Activated T-helper 1 cell treated with anti-CD3 and anti-CD28 coated beads, Interleukin-12 subunit alpha, Interleukin-12 subunit beta, Interleukin-2, Interleukin-4 antibody, amounts not matched to agents 30 ng/mL and 10 ng/mL and 1 ng/mL, durations not matched to agents 14 hours and 24 hours and 36 hours (primary cell): ENCODE measurements around the gene RPRD1B. TPM values are rescaled to one million over a fixed set of nuclear protein-coding genes. Genes with fewer than 3 reads are reported as not detected.

Source experiments
- DNase-seq: peaks from one replicate; pipeline ENCODE4 v3.0.0; 2021; ENCODE audit warnings: low spot score
- H3K27ac Mint-ChIP-seq: one replicate; pipeline ENCODE4 v1.8.0; 2021; ENCODE audit warnings: mild to moderate bottlenecking, mixed read lengths
- H3K27me3 Mint-ChIP-seq: one replicate; pipeline ENCODE4 v1.8.0; 2022; ENCODE audit warnings: mild to moderate bottlenecking, moderate library complexity, mixed read lengths; ENCODE audit not compliant: insufficient read depth
- H3K36me3 Mint-ChIP-seq: one replicate; pipeline ENCODE4 v1.8.0; 2021; ENCODE audit warnings: low read depth, mixed read lengths
- H3K4me1 Mint-ChIP-seq: one replicate; pipeline ENCODE4 v1.8.0; 2021; ENCODE audit warnings: low read depth, mixed read lengths
- H3K4me3 Mint-ChIP-seq: one replicate; pipeline ENCODE4 v1.8.0; 2021; ENCODE audit warnings: mild to moderate bottlenecking, moderate library complexity, mixed read lengths
- H3K9me3 Mint-ChIP-seq: one replicate; pipeline ENCODE4 v1.8.0; 2021; ENCODE audit warnings: mixed read lengths
- intact Hi-C: fragments of 100-400 bp; cut with micrococcal nuclease; formaldehyde crosslinking; loops from one replicate; pipeline ENCODE4 v1.15.1; 2024
- total RNA-seq: library from RNA; stranded (reverse); gene quantifications from 2 replicates; pipeline ENCODE4 v1.2.3, GENCODE V29; 2022

The RPRD1B gene
- total RNA-seq, 1 donor from 2014 or later: 48.8 TPM

DNA sequence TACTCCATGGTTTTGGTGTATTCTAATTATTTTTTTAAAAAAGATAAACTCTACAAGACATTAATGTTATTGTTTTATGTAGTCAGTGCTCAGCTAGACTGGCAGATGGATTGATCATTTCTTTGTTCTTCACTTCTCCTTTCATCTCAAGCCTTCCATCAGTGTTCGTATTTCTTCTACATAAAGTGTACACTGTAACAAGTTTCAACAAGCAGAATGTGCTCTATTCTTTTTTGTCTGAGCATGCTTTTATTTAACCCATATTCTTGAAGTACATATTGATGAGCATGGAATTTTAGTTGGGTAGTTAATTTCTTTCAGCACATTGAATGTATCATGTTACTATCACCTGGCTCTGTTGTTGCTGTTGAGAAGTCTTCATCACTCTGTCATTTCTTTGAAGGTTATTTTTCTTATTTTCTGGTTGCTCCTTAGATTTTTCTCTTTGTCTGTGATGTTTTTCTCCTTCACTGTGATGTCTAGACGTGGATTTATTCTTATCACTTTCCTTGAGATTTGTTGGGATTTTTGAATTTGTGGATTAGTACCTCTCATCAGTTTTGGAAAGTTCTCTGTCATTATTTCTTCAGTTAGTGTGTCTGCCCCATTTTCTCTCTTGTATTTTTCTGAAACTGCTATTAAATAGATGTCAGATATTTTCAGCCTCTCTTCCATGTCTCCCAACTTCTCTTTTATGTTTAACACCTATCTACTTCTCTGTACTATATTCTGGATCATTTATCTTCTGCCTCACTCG is 83.0 kb downstream of the RPRD1B start:
- intact Hi-C loops: no loop called here
- Mint-ChIP-seq H3K36me3 (no peaks in the 10 kb centered on the region), H3K27ac (no peak overlapping the region), H3K27me3 (peaks cover 6% of the 10 kb centered on the region), H3K4me1 (peaks cover 11% of the 10 kb centered on the region), H3K9me3 (no peaks in the 10 kb centered on the region), H3K4me3 (no peak overlapping the region)
- no peak for DNase-seq

DNA sequence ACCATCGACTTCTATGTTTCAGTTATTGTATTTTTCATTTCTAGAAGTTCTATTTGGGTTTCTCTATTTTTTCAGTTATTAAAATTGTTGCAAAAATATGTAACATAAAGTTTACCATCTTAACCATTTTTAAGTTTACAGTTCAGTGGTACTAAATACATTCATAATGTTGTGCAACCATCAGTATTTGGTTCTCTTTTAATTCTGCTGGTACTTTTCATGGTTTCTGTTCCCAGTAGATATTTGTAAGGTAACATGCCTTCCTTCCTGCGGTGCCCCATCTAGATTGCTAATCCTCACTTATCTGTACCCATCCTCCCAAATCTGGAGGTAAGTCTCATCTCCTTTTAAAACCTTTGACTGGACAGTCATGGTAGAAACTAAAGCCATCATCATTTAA is 83.7 kb downstream of the RPRD1B start:
- Mint-ChIP-seq H3K27me3 (peaks cover 6% of the 10 kb centered on the region), H3K27ac (no peak overlapping the region), H3K36me3 (no peaks in the 10 kb centered on the region), H3K4me3 (no peak overlapping the region), H3K4me1 (peaks cover 11% of the 10 kb centered on the region), H3K9me3 (no peaks in the 10 kb centered on the region)
- intact Hi-C loops: no loop called here
- no peak for DNase-seq

DNA sequence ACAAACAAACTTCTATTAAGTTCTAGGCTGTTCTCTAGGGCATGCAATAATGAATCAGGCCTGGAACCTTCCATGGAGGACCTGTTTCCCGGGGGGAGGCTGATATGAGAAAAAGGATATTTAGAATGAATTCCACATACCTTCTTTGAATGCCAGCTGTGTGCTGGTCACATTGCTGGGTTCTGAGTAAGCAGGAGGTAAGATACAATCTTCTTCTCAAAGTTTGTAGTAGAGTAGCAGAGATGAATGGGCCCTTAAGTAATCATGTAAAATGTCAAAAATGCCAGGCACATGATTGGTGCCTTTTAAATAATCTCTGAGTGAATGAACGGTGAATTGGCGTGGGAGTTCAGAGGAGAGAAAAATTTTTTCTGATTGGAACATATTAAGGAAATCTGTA is 84.1 kb downstream of the RPRD1B start:
- DNase-seq: no peak
- Mint-ChIP-seq H3K27me3 (peaks cover 6% of the 10 kb centered on the region), H3K4me1 (peaks cover 14% of the 10 kb centered on the region), H3K27ac (no peak overlapping the region), H3K36me3 (no peaks in the 10 kb centered on the region), H3K9me3 (no peaks in the 10 kb centered on the region), H3K4me3 (no peak overlapping the region)
- intact Hi-C loops: no loop called here

DNA sequence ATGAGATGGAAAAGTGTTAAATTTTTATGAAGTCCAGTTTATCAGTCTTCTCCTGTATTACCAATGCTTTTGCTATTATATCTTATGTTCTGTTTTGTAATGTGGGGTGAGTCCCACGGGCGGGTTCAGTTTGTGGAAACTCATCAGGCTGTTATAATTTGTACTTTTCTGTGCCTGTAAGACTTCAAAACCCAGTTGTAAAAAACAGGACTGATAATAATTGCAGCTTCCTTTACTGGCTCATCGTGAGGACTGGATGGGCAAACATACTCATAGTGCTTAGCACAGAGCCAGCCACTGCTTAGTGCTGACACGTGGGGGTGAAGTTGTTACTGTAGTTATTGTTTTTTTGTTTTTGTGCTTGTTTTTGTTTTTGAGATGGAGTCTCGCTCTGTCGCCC is 85.9 kb downstream of the RPRD1B start:
- intact Hi-C loops: no loop called here
- Mint-ChIP-seq H3K4me1 (peaks cover 12% of the 10 kb centered on the region), H3K9me3 (no peaks in the 10 kb centered on the region), H3K27me3 (peaks cover 4% of the 10 kb centered on the region), H3K27ac (no peak overlapping the region), H3K4me3 (no peak overlapping the region), H3K36me3 (no peaks in the 10 kb centered on the region)
- no peak for DNase-seq

DNA sequence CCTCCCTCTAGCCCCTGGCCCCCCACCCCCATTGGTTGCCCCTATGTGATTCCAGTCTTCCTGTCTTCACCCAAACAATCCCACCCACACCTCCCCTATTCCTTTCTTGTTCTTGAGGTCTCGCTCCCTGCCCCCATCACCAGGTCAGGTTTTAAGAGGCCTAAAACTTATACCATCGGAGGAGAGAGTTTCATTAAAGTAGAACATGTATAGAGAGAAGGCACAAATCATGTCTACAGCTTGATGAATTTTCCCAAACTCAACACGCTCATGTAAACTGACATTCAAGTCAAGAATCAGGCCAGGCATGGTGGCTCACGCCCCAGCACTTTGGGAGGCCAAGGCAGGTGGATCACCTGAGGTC is 87.1 kb downstream of the RPRD1B start:
- Mint-ChIP-seq H3K27ac (no peak overlapping the region), H3K9me3 (no peaks in the 10 kb centered on the region), H3K27me3 (peaks cover 4% of the 10 kb centered on the region), H3K36me3 (no peaks in the 10 kb centered on the region), H3K4me3 (no peak overlapping the region), H3K4me1 (peaks cover 12% of the 10 kb centered on the region)
- intact Hi-C loops: no loop called here
- no peak for DNase-seq

DNA sequence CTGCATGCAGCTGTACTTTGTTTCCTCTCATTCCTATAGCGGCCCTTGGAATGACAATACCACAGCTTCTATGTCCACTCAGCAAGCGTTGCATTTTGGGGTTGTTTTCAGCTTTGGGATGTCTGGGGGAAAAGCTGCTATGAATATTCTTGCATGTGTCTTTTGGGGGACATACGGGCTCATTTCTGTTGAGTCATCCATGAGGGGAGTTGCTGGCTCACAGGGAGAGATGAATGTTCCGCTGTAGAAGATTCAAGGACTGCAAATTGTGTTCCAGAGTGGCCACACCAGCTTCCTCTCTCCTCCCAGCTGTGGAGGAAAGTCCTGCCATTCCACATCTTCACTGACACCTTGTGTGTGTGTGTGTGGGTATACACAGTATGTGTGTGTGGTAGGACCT is 88.2 kb downstream of the RPRD1B start:
- Mint-ChIP-seq H3K27ac (no peak overlapping the region), H3K9me3 (no peaks in the 10 kb centered on the region), H3K4me1 (peaks cover 12% of the 10 kb centered on the region), H3K27me3 (peaks cover 4% of the 10 kb centered on the region), H3K36me3 (no peaks in the 10 kb centered on the region), H3K4me3 (no peak overlapping the region)
- no peak for DNase-seq
- intact Hi-C loops: no loop called here

DNA sequence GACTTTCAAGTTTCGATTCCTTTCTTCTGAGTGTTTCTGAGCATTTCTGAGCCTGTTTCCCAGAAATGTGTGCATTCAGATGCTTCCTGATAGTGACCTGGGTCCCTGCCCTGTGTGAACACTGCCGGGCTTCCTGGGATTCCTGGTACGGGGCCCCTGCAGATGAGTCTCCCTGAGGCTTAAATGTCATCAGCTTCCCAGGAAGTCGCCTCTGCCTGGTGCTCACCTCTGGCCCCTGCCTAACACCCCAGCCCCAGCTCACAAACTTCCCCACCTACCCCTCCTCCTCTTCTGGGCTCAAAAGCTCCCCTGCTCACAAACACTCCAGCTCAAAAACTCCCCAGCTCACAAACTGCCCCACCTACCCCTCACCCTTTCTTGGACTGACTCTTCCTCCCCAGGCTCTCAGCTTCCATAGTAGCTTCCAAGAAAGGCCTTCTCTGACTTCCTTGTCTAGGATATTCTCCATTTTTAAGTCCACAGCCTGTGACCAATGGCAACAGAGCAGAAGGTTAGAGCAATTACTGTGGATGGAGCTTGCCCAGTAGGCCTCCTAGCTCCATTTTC is 89.6 kb downstream of the RPRD1B start:
- Mint-ChIP-seq H3K4me3 (peak overlapping the region; percentile 41), H3K4me1 (peaks cover 12% of the 10 kb centered on the region), H3K27me3 (peaks cover 2% of the 10 kb centered on the region), H3K36me3 (no peaks in the 10 kb centered on the region), H3K9me3 (no peaks in the 10 kb centered on the region), H3K27ac (peak overlapping the region; percentile 70)
- intact Hi-C loops: no loop called here
- DNase-seq: no peak

DNA sequence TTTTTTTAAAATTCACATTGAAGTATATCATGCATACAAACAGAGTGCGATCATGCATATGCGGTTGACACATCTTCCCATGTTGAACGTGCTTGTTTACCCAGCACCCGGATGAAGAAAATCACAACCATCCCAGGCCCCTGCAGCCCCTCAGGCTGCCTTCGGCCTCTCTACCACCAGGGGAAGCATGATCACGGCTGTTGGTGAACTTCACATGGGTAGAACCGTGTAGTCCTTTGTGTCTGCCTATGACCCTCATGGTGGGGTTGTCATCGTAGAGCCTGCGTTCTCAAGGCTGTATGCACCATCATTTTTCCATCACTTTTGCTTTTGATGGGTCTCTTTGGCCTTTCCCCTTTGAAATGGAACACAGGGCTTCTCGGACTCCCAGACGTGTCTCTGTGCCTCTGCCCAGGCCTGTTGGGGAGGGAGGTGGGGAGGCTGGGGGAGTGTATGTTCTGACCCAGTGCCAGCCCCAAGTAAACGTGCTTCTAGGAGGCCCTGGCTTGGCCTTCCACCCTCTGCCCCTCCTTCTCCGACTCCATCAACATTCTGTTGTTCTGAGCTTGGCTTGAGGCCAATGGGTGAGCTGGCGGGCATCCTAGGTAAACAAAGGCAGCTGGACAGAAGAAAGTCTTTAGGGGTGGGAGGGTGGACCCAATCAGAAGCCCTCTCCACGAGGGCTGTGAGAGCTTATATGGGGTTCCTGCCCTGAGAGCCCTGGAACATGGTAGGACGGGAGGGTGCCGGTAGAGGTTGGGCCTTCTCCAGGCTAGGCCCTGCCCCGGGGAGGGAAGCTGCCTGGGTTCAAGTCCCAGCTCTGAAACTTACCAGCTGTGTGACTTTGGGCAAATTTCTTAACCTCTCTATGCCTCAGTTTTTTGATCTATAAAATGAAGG is 91.9 kb downstream of the RPRD1B start:
- H3K9me3 Mint-ChIP-seq: no peaks in the 10 kb centered on the region
- DNase-seq: no peak
- no peaks in the 10 kb centered on the region for H3K36me3 Mint-ChIP-seq
- intact Hi-C loops: no loop called here
- H3K4me3 Mint-ChIP-seq: no peak overlapping the region
- H3K27ac Mint-ChIP-seq: no peak overlapping the region
- H3K27me3 Mint-ChIP-seq: no peaks in the 10 kb centered on the region
- peaks cover 12% of the 10 kb centered on the region for H3K4me1 Mint-ChIP-seq

DNA sequence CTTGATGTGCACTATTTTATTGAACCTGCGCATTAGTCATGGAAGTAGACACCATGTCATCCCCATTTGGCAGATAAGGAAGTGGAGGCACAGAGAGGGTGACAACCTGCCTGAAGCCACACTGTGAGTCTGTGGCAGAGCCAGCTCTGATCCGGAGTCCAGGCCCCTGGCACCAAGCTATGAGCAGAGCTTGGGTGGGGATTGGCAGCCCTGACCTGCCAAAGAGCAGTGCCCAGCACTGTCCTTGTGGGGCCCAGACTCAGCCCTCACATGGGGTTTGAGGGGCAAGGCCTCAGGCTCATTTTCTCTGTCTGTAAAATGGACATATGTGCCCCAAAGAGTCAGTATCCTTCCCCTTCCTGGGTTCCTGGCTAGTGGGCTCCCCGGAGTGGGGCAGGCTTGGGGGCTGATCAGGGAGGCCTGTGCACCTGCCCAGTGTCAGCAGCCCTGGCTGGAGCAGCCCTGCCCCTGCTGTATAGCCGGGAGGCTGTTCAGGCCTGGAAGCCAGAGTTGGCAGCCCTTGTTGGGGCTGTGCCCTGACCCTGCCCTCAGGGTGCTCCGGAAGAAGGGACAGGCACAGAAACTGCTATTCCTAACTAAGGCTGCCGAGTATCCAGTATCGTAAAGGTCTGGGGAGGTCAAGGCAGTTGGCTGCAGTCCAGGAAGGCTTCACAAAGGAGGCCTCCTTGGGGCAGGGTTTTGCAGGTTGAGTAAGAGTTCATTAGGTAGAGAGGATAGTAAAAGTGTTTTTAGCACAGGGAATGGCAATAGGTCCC is 92.8 kb downstream of the RPRD1B start:
- H3K36me3 Mint-ChIP-seq: no peaks in the 10 kb centered on the region
- no peak overlapping the region for H3K4me3 Mint-ChIP-seq
- no peaks in the 10 kb centered on the region for H3K27me3 Mint-ChIP-seq
- peaks cover 12% of the 10 kb centered on the region for H3K4me1 Mint-ChIP-seq
- H3K9me3 Mint-ChIP-seq: no peaks in the 10 kb centered on the region
- DNase-seq: no peak
- H3K27ac Mint-ChIP-seq: no peak overlapping the region
- intact Hi-C loops: no loop called here

DNA sequence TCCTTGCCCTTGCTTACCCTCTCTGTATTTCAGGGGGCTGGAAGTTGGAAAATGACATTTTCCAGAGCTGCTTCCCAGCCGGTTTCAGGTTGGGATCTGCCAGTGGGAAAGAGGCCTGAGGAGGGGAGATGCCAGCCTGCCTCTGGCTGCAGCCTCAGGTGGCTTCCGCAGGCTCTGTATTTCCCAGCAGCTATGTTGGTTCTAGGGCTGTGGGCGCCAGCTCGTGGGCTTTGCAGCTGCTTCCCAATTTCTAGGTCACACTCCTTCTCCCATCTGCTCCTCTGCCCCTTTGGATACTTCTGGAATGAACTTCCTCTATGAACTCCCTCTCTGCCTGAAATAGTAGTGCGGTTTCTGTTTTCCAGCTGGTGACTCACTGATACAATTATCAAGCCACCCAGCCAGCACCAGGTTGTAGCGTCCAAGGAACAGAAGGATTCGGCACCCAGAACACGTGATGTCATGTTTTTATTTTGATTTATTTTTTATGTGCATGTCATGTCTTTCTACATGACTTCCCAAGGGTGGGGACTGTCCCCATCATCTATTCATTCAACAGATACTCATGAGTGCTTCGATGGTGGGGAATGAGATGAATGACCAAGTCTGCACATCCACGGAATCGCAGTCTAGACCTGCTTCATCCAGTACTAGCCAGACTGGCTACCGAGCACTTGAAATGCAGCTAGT is 93.5 kb downstream of the RPRD1B start:
- Mint-ChIP-seq H3K27ac (no peak overlapping the region), H3K36me3 (no peaks in the 10 kb centered on the region), H3K9me3 (no peaks in the 10 kb centered on the region), H3K4me3 (no peak overlapping the region), H3K4me1 (peaks cover 12% of the 10 kb centered on the region), H3K27me3 (no peaks in the 10 kb centered on the region)
- intact Hi-C loops: no loop called here
- DNase-seq: no peak

DNA sequence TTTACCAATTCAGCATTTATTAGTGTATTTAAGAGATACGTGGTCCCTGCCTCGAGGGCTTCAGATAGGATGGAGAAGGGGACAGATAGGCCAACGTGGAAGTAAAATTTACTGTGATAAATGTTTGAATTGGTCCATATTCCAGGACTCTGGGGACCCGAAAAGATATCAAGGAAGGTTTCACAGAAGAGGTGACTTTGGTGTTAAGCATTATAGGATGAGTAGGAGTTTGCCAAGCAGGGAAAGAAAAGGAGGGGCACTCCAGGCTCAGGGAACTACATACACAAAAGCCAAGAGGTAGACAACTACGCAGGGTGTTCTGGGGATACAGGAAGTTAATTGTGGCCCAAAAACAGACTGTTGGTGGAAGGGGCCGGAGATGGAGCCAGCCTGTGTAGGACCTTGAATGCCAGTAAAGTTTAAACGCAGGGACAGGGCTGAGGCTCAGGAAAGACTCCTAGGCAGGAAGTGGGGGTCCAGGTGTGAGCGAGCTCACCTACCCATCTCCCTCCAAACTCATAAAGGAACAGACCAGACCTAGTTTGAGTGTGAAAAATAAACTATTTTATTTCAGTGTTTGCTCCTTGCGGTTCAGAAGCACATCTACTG is 94.5 kb downstream of the RPRD1B start:
- H3K27me3 Mint-ChIP-seq: no peaks in the 10 kb centered on the region
- H3K9me3 Mint-ChIP-seq: no peaks in the 10 kb centered on the region
- DNase-seq: no peak
- peaks cover 5% of the 10 kb centered on the region for H3K4me1 Mint-ChIP-seq
- H3K36me3 Mint-ChIP-seq: peaks cover 1% of the 10 kb centered on the region
- intact Hi-C loops: no loop called here
- H3K27ac Mint-ChIP-seq: no peak overlapping the region
- H3K4me3 Mint-ChIP-seq: no peak overlapping the region

DNA sequence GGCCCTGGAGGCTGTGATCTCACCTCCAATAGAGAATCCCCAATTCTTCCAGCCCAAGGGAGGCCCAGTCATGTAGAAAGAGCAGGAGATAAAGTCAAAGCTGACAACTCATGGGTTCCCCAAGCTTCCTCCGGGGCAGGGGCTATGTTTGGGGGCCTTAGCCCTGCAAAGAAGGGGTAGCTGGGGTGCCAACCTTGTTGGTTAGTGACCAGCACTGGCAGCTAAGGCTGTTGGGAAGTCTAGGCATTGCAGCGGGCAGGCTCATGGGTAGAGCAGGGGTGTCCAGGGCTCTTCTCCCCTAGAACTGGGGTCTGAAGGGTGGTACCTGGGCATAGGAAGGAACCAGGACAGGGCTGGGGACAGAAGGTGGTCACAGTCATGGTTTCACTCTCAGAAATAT is 95.1 kb downstream of the RPRD1B start:
- Mint-ChIP-seq H3K4me3 (no peak overlapping the region), H3K27me3 (no peaks in the 10 kb centered on the region), H3K9me3 (no peaks in the 10 kb centered on the region), H3K36me3 (peaks cover 1% of the 10 kb centered on the region), H3K4me1 (peaks cover 3% of the 10 kb centered on the region), H3K27ac (no peak overlapping the region)
- no peak for DNase-seq
- intact Hi-C loops: no loop called here
